ENCODE measurements around the gene AIG1. TPM values are rescaled to one million over a fixed set of nuclear protein-coding genes. Genes with fewer than 3 reads are reported as not detected.
A peak's percentile ranks its signal among the peaks of the same experiment; 100 is the strongest.

AIG1 gene
- total and polyA plus RNA-seq, 2 of the 4 experiments (the other 2 are of a cell fraction), result 21.3 to 27.1 TPM

DNA sequence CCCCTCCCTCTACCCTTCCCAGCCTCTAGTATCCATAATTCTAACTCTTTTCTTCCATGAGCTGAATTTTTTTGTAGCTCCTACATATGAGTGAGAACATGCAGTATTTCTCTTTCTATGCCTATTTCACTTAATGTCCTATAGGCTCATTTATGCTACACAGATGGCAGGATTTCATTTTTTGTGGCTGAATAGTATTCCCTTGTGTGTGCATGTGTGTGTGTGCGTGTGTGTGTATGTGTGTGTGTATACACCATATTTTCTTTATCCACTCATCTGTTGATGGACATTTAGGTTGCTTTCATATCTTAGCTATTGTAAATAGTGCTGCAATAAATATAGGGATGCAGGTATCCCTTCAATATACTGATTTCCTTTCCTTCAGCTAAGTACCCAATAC lies 288.8 kb downstream of the AIG1 start:
- H3K4me3 ChIP-seq (ENCODE audit: insufficient read depth, low read depth, low read length), result no peak overlapping the region
- no peaks in the 10 kb centered on the region for H4K20me1 ChIP-seq (ENCODE audit: insufficient read depth, low read length)
- H2BK120ac ChIP-seq (ENCODE audit: low read depth, low read length), result 0 out of 2 replicates have a peak overlapping the region, but pooled peaks have one; percentile 32
- no peak overlapping the region for H2AK5ac ChIP-seq (ENCODE audit: low read depth, low read length)
- H4K5ac ChIP-seq (ENCODE audit: low read depth, low read length), result no peak overlapping the region
- 0 out of 2 replicates have a peak, but pooled peaks cover 1% of the 10 kb centered on the region for H3K4me1 ChIP-seq (ENCODE audit: control insufficient read depth, insufficient read depth, low read length)
- no peak overlapping the region for H3K18ac ChIP-seq (ENCODE audit: low read depth, low read length)
- ChIA-PET POLR2A (ENCODE audit: unreplicated experiment) (no interaction called here), CTCF (interaction anchor here (1.2 kb wide), 1 partner anchor 12 kb away, joined by 3 read pairs; no protein-coding TSS in a partner anchor)
- intact Hi-C loops (cut with micrococcal nuclease), result no loop called here
- no peak overlapping the region for H3K9ac ChIP-seq (ENCODE audit: low read depth, low read length)
- ATAC-seq (ENCODE audit: low read depth) (no peak), DNase-seq (no peak)
- BruUV-seq (replicated peaks), result no TSS peak
- no peak overlapping the region for H2BK20ac ChIP-seq (ENCODE audit: low read depth, low read length)
- no peaks in the 10 kb centered on the region for H3K27me3 ChIP-seq (ENCODE audit: control insufficient read depth, insufficient read depth, low read length)
- no peak overlapping the region for H2BK5ac ChIP-seq (ENCODE audit: low read depth, low read length, poor library complexity, severe bottlenecking)
- H3K27ac ChIP-seq (ENCODE audit: insufficient read depth, low read length), result no peak overlapping the region
- H2AK9ac ChIP-seq (replicated peaks; ENCODE audit: low read depth, low read length, poor library complexity), result no peak overlapping the region
- no peak for TF ChIP-seq POLR2A (IDR thresholded peaks at IDR 0.05; ENCODE audit: low read depth, low read length)
- no peak for TF ChIP-seq MXI1 (IDR thresholded peaks at IDR 0.05; ENCODE audit: borderline replicate concordance, low read depth, low read length)
- TF ChIP-seq RCOR1 (IDR thresholded peaks at IDR 0.05; ENCODE audit: insufficient replicate concordance, low read length), result no peak
- TF ChIP-seq CEBPB (IDR thresholded peaks at IDR 0.05; ENCODE audit: low read depth, low read length), result no peak
- no peak for TF ChIP-seq RAD21 (IDR thresholded peaks at IDR 0.05; ENCODE audit: low read length)
- TF ChIP-seq, protein P1, sequence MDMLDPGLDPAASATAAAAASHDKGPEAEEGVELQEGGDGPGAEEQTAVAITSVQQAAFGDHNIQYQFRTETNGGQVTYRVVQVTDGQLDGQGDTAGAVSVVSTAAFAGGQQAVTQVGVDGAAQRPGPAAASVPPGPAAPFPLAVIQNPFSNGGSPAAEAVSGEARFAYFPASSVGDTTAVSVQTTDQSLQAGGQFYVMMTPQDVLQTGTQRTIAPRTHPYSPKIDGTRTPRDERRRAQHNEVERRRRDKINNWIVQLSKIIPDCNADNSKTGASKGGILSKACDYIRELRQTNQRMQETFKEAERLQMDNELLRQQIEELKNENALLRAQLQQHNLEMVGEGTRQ (IDR thresholded peaks at IDR 0.05; ENCODE audit: low read depth, low read length), result no peak
- no peak for TF ChIP-seq SMC3 (IDR thresholded peaks at IDR 0.05; ENCODE audit: low read depth, low read length)
- TF ChIP-seq FOS (IDR thresholded peaks at IDR 0.05; ENCODE audit: low read depth, low read length), result no peak
- TF ChIP-seq CHD1 (IDR thresholded peaks at IDR 0.05; ENCODE audit: low read depth, low read length), result no peak
- TF ChIP-seq, protein P2, sequence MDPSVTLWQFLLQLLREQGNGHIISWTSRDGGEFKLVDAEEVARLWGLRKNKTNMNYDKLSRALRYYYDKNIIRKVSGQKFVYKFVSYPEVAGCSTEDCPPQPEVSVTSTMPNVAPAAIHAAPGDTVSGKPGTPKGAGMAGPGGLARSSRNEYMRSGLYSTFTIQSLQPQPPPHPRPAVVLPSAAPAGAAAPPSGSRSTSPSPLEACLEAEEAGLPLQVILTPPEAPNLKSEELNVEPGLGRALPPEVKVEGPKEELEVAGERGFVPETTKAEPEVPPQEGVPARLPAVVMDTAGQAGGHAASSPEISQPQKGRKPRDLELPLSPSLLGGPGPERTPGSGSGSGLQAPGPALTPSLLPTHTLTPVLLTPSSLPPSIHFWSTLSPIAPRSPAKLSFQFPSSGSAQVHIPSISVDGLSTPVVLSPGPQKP (IDR thresholded peaks at IDR 0.05; ENCODE audit: borderline replicate concordance, low read depth, low read length), result no peak
- TF ChIP-seq RFX5 (IDR thresholded peaks at IDR 0.05; ENCODE audit: low read depth, low read length), result no peak
- TF ChIP-seq MAZ (IDR thresholded peaks at IDR 0.05; ENCODE audit: borderline replicate concordance, low read depth, low read length), result no peak
- TF ChIP-seq BHLHE40 (IDR thresholded peaks at IDR 0.05; ENCODE audit: low read depth, low read length), result no peak
- in situ Hi-C loops (cut with MboI; ENCODE audit: low sequenced_read_pairs), result no loop called here
- no peak overlapping the region for H4K91ac ChIP-seq (ENCODE audit: insufficient read depth, low read depth, low read length)
- H2AFZ ChIP-seq (replicated peaks; ENCODE audit: low read length, poor library complexity), result no peak overlapping the region
- H3K9me3 ChIP-seq (ENCODE audit: control insufficient read depth, insufficient read depth, low read length), result no peaks in the 10 kb centered on the region
- H3K4me2 ChIP-seq (ENCODE audit: low read depth, low read length), result no peak overlapping the region
- no peaks in the 10 kb centered on the region for H3K36me3 ChIP-seq (ENCODE audit: control insufficient read depth, insufficient read depth, low read length)
- no CpG with 5 or more reads among the region's 1 CpG for WGBS, 2 experiments (ENCODE audit: extremely low coverage in 2 of 2, insufficient read length in 1 of 2)
- H3K9me1 ChIP-seq (ENCODE audit: insufficient read depth, low read length), result no peaks in the 10 kb centered on the region
- H2BK15ac ChIP-seq (ENCODE audit: low read depth, low read length), result no peak overlapping the region
- H3K79me1 ChIP-seq (ENCODE audit: low read depth in 1 of 2, low read length in 2 of 2), result no peaks in the 10 kb centered on the region; a peak in 1 of 4 replicates
- H3K56ac ChIP-seq (ENCODE audit: extremely low read depth, insufficient read depth, low read length), result no peak overlapping the region
- no peak overlapping the region for H3K23ac ChIP-seq (ENCODE audit: low read depth, low read length)
- H3K4ac ChIP-seq (ENCODE audit: low read depth, low read length), result no peak overlapping the region
- H3K14ac ChIP-seq (replicated peaks; ENCODE audit: low read depth, low read length), result no peak overlapping the region
- dilution Hi-C loops (cut with HindIII; ENCODE audit: low sequenced_read_pairs, unreplicated experiment), result no loop called here
- H4K8ac ChIP-seq (ENCODE audit: low read depth in 2 of 2, low read length in 2 of 2), result no peak overlapping the region
